H9 (cell line): ENCODE results near the gene CTSA. TPM values are rescaled to one million over a fixed set of nuclear protein-coding genes. Genes with fewer than 3 reads are reported as not detected.
A peak's percentile ranks its signal among the peaks of the same experiment; 100 is the strongest.

Experiments
- DNase-seq: peaks from one replicate; pipeline ENCODE4 v3.0.0-alpha.2; 2017
- H2AFZ ChIP-seq: one replicate; pipeline ENCODE4 v1.6.1; 2013; ENCODE audit warnings: mild to moderate bottlenecking, low read length, control low read depth, moderate library complexity
- H2AK5ac ChIP-seq: 2 replicates; pipeline ENCODE4 v1.6.1; 2013; ENCODE audit warnings: low read length, control low read depth, mixed read lengths; ENCODE audit not compliant: insufficient read length
- H2BK120ac ChIP-seq: one replicate; pipeline ENCODE4 v1.6.1; 2013; ENCODE audit warnings: low read depth, mild to moderate bottlenecking, low read length, control low read depth, inconsistent platforms; ENCODE audit not compliant: poor library complexity, severe bottlenecking
- H2BK12ac ChIP-seq: 2 replicates; pipeline ENCODE4 v1.6.1; 2013; ENCODE audit warnings: low read length, control low read depth, mixed read lengths, low read depth; ENCODE audit not compliant: insufficient read length
- H2BK15ac ChIP-seq: 2 replicates; pipeline ENCODE4 v1.6.1; 2013; ENCODE audit warnings: low read depth, low read length, control low read depth
- H2BK20ac ChIP-seq: one replicate; pipeline ENCODE4 v1.6.1; 2013; ENCODE audit warnings: low read depth, mild to moderate bottlenecking, low read length, control low read depth, inconsistent platforms; ENCODE audit not compliant: poor library complexity, severe bottlenecking
- H2BK5ac ChIP-seq: 2 replicates; pipeline ENCODE4 v1.6.1; 2013; ENCODE audit warnings: low read length, control low read depth, mixed read lengths; ENCODE audit not compliant: insufficient read length
- H3K14ac ChIP-seq: 2 replicates; pipeline ENCODE4 v1.6.1; 2013; ENCODE audit warnings: low read length, control low read depth; ENCODE audit not compliant: insufficient read depth
- H3K18ac ChIP-seq: 2 replicates; pipeline ENCODE4 v1.6.1; 2013; ENCODE audit warnings: low read depth, mild to moderate bottlenecking, mixed read lengths, low read length, control low read depth; ENCODE audit not compliant: insufficient read length
- H3K23ac ChIP-seq: 2 replicates; pipeline ENCODE4 v1.6.1; 2013; ENCODE audit warnings: low read length, control low read depth, mixed read lengths, low read depth; ENCODE audit not compliant: insufficient read length
- H3K23me2 ChIP-seq: 2 replicates; pipeline ENCODE4 v1.6.1; 2013; ENCODE audit warnings: low read depth, mild to moderate bottlenecking, mixed read lengths, low read length, control low read depth; ENCODE audit not compliant: insufficient read length, poor library complexity, severe bottlenecking
- H3K27ac ChIP-seq: 2 replicates; pipeline ENCODE4 v1.5.1; 2013; ENCODE audit warnings: low read length, control low read depth, mixed read lengths, low read depth; ENCODE audit not compliant: insufficient read length
- H3K27me3 ChIP-seq: 2 replicates; pipeline ENCODE4 v1.6.1; 2013; ENCODE audit warnings: low read length, control low read depth, inconsistent platforms; ENCODE audit not compliant: insufficient read depth
- H3K4ac ChIP-seq: 2 replicates; pipeline ENCODE4 v1.6.1; 2013; ENCODE audit warnings: low read depth, mild to moderate bottlenecking, control low read depth, inconsistent platforms, low read length, moderate library complexity
- H3K4me1 ChIP-seq: 2 replicates; pipeline ENCODE4 v1.6.1; 2013; ENCODE audit warnings: low read length, control low read depth, inconsistent platforms; ENCODE audit not compliant: insufficient read depth
- H3K4me2 ChIP-seq: 2 replicates; pipeline ENCODE4 v1.6.1; 2013; ENCODE audit warnings: low read length, control low read depth, mixed read lengths; ENCODE audit not compliant: insufficient read length, insufficient read depth
- H3K56ac ChIP-seq: 2 replicates; pipeline ENCODE4 v1.6.1; 2013; ENCODE audit warnings: low read depth, mild to moderate bottlenecking, mixed read lengths, low read length, control low read depth; ENCODE audit not compliant: insufficient read length
- H3K79me1 ChIP-seq: 2 replicates; pipeline ENCODE4 v1.6.1; 2013; ENCODE audit warnings: low read depth, mild to moderate bottlenecking, moderate library complexity, low read length, control low read depth, inconsistent platforms; ENCODE audit not compliant: insufficient read depth, poor library complexity, severe bottlenecking
- H3K79me2 ChIP-seq: 2 replicates; pipeline ENCODE4 v1.6.1; 2013; ENCODE audit warnings: low read length, control low read depth, inconsistent platforms; ENCODE audit not compliant: insufficient read depth
- H3K9ac ChIP-seq: 2 replicates; pipeline ENCODE4 v1.6.1; 2013; ENCODE audit warnings: low read length, control low read depth, mixed read lengths; ENCODE audit not compliant: insufficient read length; ENCODE audit errors: extremely low read depth
- H3K9me3 ChIP-seq: one replicate; pipeline ENCODE4 v1.6.1; 2013; ENCODE audit warnings: low read depth, low read length, inconsistent platforms; ENCODE audit not compliant: control insufficient read depth
- H3T11ph ChIP-seq: one replicate; pipeline ENCODE4 v1.6.1; 2013; ENCODE audit warnings: mild to moderate bottlenecking, low read length, control low read depth, inconsistent platforms
- H4K20me1 ChIP-seq: one replicate; pipeline ENCODE4 v1.6.1; 2013; ENCODE audit not compliant: control insufficient read depth, insufficient read length, insufficient read depth
- H4K5ac ChIP-seq: 2 replicates; pipeline ENCODE4 v1.6.1; 2013; ENCODE audit warnings: low read depth, mild to moderate bottlenecking, mixed read lengths, low read length, control low read depth; ENCODE audit not compliant: insufficient read length
- H4K8ac ChIP-seq: replicated peaks from 2 replicates; pipeline ENCODE4 v1.6.1; 2013; ENCODE audit warnings: low read length, control low read depth, mixed read lengths, low read depth; ENCODE audit not compliant: insufficient read length
- H4K91ac ChIP-seq: 2 replicates; pipeline ENCODE4 v1.6.1; 2013; ENCODE audit warnings: low read depth, mild to moderate bottlenecking, moderate library complexity, mixed read lengths, low read length, control low read depth; ENCODE audit not compliant: insufficient read length
- H3K27ac Mint-ChIP-seq, 3 experiments: 2 replicates in 2 of 3; 3 replicates in 1 of 3; pipeline ENCODE4 v1.8.0; 2020 to 2021; ENCODE audit warnings: mixed read lengths in 3 of 3, mild to moderate bottlenecking in 1 of 3, moderate library complexity in 1 of 3
- H3K27me3 Mint-ChIP-seq: 2 replicates; pipeline ENCODE4 v1.8.0; 2021; ENCODE audit warnings: low read depth, mild to moderate bottlenecking, moderate library complexity, mixed read lengths
- H3K36me3 Mint-ChIP-seq, 3 experiments: 2 replicates in 2 of 3; 3 replicates in 1 of 3; pipeline ENCODE4 v1.8.0; 2020 to 2021; ENCODE audit warnings: low read depth in 3 of 3, mixed read lengths in 3 of 3; ENCODE audit not compliant: insufficient read depth in 1 of 3
- H3K4me1 Mint-ChIP-seq, 2 experiments: 2 replicates each; pipeline ENCODE4 v1.8.0; 2020; ENCODE audit warnings: mixed read lengths in 2 of 2
- H3K4me3 Mint-ChIP-seq, 2 experiments: 2 replicates in 1 of 2; 3 replicates in 1 of 2; pipeline ENCODE4 v1.8.0; 2020 to 2021; ENCODE audit warnings: mild to moderate bottlenecking in 2 of 2, mixed read lengths in 2 of 2, moderate library complexity in 1 of 2
- H3K9me3 Mint-ChIP-seq, 2 experiments: 2 replicates in 1 of 2; 3 replicates in 1 of 2; pipeline ENCODE4 v1.8.0; 2020; ENCODE audit warnings: mild to moderate bottlenecking in 2 of 2, mixed read lengths in 2 of 2, moderate library complexity in 1 of 2
- WGBS: extraction: QIAGEN DNeasy Blood & Tissue Kit; methylation state at CpG from one replicate; pipeline ENCODE4 v1.1.7; 2013; ENCODE audit warnings: missing lambda C conversion rate, low lambda C conversion rate, mixed read lengths; ENCODE audit not compliant: insufficient read length; ENCODE audit errors: extremely low coverage; 5-methylcytosine and 5-hydroxymethylcytosine counted together
- total RNA-seq: library from RNA; stranded (reverse); gene quantifications from 2 replicates; pipeline ENCODE4 v1.2.1, GENCODE V29; 2021
- TF ChIP-seq, protein P1 (sequence below): fragments of 200-600 bp; sonication (generic); conservative IDR thresholded peaks from 3 replicates; pipeline ENCODE4 v1.8.0; 2021; ENCODE audit warnings: antibody characterized with exemption, mild to moderate bottlenecking

CTSA gene
- total RNA-seq, 1 experiment from 2014 or later, result 64.4 TPM

DNA sequence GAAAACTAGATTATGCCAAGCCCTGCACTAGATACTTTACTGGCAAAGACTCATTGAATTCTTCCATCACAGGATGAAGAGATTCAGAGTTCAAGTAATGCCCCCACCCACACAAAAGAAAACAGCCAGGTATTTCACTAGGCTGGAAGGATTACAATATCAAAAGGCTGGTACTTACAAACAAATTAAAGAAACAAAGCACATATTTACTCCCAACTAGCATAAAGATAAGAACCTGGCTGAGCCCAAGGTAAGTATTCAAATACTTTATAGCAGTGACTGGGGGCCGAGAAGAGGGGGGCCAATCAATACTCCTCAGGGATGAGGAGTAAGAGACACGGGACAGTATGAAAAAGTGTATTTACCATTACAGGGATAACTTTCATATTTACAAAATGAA is 37.7 kb upstream of the CTSA start:
- no peaks in the 10 kb centered on the region for H3K79me1 ChIP-seq
- H3K18ac ChIP-seq, result no peak overlapping the region
- Mint-ChIP-seq H3K27ac (peak overlapping the region; percentile 77 to 97 (median 96); a peak in 6 of 7 replicates), H3K36me3 (peaks cover 9 to 33% (median 18%) of the 10 kb centered on the region in 3 experiments; a peak in 6 of 7 replicates), H3K4me1 (peaks cover 50 to 55% of the 10 kb centered on the region in 2 experiments), H3K4me3 (peak overlapping the region; percentile 32 to 63; a peak in 4 of 5 replicates), H3K9me3 (no peaks in the 10 kb centered on the region), H3K27me3 (no peaks in the 10 kb centered on the region)
- peaks cover 5% of the 10 kb centered on the region for H3K23me2 ChIP-seq
- peak overlapping the region; percentile 59 for H3K27ac ChIP-seq
- TF ChIP-seq, protein P1, sequence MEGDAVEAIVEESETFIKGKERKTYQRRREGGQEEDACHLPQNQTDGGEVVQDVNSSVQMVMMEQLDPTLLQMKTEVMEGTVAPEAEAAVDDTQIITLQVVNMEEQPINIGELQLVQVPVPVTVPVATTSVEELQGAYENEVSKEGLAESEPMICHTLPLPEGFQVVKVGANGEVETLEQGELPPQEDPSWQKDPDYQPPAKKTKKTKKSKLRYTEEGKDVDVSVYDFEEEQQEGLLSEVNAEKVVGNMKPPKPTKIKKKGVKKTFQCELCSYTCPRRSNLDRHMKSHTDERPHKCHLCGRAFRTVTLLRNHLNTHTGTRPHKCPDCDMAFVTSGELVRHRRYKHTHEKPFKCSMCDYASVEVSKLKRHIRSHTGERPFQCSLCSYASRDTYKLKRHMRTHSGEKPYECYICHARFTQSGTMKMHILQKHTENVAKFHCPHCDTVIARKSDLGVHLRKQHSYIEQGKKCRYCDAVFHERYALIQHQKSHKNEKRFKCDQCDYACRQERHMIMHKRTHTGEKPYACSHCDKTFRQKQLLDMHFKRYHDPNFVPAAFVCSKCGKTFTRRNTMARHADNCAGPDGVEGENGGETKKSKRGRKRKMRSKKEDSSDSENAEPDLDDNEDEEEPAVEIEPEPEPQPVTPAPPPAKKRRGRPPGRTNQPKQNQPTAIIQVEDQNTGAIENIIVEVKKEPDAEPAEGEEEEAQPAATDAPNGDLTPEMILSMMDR, result no peak
- H4K20me1 ChIP-seq, result peaks cover 2% of the 10 kb centered on the region
- H3K4me1 ChIP-seq, result peaks cover 12% of the 10 kb centered on the region; the same call in 1 of the 2 replicates
- H3K14ac ChIP-seq, result no peak overlapping the region
- H3K9ac ChIP-seq, result no peak overlapping the region
- H3K4me2 ChIP-seq, result peak overlapping the region; percentile 49
- no peak overlapping the region for H2AK5ac ChIP-seq
- H3K56ac ChIP-seq, result no peak overlapping the region
- H2BK20ac ChIP-seq, result no peak overlapping the region
- no peak overlapping the region for H2BK15ac ChIP-seq
- no peak overlapping the region for H4K91ac ChIP-seq
- H3K9me3 ChIP-seq, result no peaks in the 10 kb centered on the region
- no CpG with 5 or more reads among the region's 2 CpGs for WGBS
- no peak overlapping the region for H3T11ph ChIP-seq
- no peak overlapping the region for H2BK5ac ChIP-seq
- H4K5ac ChIP-seq, result no peak overlapping the region
- peaks cover 3% of the 10 kb centered on the region; the same call in 1 of the 2 replicates for H3K79me2 ChIP-seq
- H2AFZ ChIP-seq, result no peak overlapping the region
- no peak overlapping the region for H2BK120ac ChIP-seq
- no peak overlapping the region for H3K4ac ChIP-seq
- H3K23ac ChIP-seq, result no peak overlapping the region
- H2BK12ac ChIP-seq, result no peak overlapping the region
- H3K27me3 ChIP-seq, result no peaks in the 10 kb centered on the region
- no peak overlapping the region for H4K8ac ChIP-seq
- peak; percentile 57 for DNase-seq
